GM19351 (cell line): ENCODE data around the gene ATP6V0C.

Experiments
- ATAC-seq: cut with Tn5 transposase; IDR thresholded peaks from one replicate; pipeline ENCODE4 v1.9.1; 2021; ENCODE audit warnings: mild to moderate bottlenecking, moderate library complexity; ENCODE audit not compliant: unreplicated experiment

Gene ATP6V0C

DNA sequence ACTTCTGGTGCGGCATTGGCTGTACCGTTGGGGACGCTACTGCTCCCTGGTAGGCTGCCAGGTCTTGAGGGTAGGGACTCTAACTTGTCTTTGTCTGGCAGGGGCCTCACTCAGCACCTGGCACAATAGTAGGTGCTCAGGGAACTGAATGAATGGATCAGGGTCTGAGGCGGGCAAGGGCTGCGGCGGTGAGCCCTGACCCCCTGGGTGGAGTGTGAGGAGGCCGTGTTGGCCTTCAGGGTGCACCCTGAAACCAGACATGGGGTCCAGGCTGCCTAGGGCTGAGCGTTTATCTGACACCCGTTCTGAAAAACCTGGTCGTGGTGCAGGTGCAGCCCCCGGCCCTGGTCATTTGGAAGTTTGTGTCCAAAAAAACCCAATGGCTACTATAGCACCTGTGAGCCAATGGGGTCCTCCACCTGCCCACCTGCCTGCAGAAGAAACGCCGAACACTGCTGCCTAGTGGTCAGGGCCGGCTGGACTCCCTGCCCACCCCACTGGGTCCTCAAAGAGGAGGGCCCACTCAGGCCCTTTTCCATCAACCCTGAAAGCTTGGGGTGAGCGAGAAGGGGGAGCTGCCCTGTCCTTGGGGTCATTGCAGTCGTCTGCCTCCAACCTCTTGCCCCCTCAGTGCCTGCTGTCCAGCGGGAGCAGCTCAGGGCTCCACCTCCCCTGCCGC, 4.9 kb upstream of the ATP6V0C start:
- no peak for ATAC-seq

DNA sequence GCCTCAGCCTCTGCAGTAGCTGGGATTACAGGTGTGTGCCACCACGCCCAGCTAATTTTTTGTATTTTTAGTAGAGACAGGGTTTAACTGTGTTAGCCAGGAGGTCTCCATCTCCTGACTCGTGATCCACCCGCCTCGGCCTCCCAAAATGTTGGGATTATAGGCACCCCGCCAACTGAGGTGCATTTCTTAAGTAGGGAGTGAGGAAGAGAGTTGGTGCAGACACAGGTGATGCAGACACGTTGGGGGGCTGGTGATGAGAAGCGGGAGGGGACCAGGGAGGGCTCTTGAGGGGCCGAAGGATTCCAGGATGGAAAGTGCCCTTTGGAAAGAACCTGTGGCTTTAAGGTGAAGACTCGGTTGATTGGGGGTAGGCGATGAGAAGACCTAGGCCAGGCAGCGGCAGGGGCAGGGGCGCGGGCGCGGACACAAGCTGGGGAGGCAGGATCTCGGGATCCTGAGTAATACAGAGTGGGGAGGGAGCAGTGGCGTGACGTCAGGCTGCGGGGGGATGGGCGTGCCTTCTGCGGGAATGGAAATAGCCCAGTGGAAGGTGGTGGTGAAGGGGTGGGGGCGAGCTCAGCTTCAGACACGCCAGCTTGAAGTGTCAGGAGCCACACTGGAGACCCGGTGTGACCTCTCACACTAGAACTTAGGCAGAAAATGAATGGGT, 2.5 kb upstream of the ATP6V0C start:
- ATAC-seq, result no peak

DNA sequence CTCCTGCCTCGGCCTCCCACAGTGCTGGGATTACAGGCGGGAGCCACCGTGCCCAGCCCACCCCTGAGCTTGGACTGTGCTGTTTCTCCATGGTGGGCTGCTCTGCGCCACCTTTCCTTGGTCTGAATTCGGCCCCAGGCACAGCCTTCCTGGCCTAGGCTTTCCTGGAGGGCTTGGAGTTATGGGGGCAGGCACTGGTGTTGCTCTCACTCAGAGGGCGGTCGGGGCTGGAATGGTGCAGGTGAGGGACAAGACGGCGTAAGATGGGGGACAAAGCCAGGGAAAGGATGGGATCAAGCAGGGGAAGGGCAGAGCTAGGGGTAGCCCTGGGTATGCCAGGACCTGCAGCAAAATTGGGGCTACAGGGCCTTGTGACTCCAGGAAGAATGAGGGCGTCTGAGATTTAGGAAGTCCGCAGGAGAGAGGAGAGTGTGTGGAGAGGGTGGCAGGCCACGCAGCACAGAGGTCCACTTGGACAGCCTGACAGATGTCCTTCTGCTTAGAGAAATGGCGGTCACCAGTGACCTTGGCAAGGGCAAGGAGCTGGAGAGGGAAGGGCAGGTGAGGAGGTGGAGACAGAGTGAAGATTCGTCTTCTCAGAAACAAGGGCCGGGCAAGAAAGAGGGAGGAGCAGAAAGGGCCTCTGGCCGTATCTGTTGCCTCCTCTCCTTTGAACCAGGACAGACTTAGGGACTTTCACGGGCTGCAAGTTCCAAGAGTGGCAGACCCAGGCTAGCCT, 1.6 kb upstream of the ATP6V0C start:
- ATAC-seq, result no peak

- ATAC-seq, result no peak
Observed at GRCh38 chr16:2512735-2513404, 882 bp upstream of the ATP6V0C start.

DNA sequence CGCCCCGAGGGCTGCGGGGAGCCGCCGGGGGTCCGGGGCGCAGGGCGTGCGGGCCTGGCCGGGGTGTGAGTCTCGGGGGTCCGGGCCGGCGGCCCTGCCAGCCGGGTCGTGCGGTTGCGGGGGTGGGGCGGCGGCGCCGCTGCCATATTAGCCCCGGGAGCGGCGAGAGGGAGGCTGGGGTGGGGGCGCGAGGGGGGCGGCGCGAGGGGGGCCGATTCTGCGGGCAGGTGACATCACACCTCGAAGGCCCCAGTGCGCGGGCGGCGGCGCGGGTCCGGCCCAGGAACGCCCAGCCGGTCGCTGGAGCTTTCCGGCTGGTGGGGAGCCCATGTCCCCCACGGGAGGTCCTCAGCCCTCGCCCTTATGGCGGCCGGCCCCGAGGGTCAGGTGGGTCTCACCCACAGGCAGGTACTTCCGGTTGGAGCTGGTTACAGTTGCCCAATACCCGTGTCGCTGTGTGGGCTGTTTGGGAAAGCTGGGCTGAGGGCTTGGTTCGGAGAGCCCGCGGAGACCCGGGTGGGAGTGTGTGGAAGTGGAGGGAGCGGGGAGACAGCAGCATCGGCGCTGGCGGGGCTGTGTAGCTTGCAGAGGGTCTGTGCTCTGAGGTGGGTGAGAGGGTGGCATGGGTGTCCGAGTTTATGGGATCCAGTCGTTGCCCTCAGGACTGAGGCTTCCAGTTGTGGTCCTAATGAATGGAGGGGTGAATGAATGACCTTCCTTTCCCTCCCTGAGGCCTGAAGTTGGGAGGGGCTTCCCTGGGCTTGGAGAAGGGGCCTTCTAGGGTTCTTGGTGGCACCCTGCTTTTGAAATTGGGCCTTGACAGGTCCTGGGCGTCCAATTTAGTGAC, 804 bp downstream of the ATP6V0C start:
- ATAC-seq, result no peak

- ATAC-seq, result no peak
Observed at GRCh38 chr16:2515180-2515851, 1.6 kb downstream of the ATP6V0C start.

GRCh38 chr16:2516391-2517240, 2.9 kb downstream of the ATP6V0C start:
- no peak for ATAC-seq

DNA sequence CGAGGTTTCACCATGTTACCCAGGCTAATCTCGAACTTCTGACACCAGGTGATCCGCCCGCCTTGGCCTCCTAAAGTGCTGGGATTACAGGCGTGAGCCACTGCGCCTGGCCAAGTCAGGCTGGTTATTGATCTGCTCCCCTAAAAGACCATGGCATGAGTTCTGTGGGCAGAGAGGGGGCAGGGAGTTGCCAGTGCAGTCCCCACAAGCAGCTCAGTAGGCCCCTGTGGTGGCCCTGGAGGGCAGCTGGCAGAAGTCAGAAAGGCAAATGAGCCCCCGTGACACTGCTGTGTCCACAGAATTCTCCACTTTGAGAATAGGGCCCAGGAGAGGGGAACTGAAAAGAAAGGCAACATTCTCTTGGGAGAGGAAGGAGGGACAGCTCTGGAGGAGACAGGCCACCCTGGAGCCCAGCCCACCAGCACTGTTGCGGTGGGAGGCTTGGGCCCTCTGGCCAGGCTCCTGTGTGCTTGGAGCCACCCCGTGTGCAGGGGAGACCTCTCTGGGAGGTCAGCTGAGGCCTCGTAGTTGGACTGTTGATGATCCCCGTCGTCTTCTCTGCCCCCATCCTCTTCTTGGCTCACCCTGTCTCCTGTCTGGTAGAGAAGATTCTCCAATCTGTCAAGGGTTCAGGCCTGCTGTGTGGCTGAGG, 4.3 kb downstream of the ATP6V0C start:
- no peak for ATAC-seq

DNA sequence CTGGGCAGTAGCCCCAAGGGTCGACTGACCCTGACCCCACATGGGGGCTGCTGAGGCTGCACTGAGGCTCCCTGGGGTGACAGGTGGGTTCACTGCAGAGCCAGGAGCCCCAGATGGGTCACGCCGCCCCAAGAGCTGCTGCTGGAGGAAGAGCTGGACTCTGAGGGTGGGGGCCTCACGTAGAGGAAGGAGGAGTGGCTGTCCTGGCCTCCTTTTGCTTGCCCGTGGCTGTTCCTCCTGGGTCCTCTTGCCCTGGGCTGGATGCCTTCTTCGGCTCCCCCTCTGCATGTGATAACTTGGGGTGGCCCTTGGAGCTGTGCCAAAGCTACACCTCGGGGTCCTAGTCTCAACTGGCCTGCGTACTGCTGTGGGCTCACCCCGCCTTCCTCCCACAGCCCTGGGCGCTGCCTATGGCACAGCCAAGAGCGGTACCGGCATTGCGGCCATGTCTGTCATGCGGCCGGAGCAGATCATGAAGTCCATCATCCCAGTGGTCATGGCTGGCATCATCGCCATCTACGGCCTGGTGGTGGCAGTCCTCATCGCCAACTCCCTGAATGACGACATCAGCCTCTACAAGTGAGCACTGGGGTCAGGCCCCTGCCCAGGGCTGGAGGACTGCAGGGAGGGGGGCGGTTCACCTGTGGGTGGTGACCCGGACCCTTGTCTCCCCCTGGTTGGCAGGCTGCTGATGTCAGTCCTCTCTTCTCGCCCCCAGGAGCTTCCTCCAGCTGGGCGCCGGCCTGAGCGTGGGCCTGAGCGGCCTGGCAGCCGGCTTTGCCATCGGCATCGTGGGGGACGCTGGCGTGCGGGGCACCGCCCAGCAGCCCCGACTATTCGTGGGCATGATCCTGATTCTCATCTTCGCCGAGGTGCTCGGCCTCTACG, 5.3 kb downstream of the ATP6V0C start:
- ATAC-seq, result no peak

DNA sequence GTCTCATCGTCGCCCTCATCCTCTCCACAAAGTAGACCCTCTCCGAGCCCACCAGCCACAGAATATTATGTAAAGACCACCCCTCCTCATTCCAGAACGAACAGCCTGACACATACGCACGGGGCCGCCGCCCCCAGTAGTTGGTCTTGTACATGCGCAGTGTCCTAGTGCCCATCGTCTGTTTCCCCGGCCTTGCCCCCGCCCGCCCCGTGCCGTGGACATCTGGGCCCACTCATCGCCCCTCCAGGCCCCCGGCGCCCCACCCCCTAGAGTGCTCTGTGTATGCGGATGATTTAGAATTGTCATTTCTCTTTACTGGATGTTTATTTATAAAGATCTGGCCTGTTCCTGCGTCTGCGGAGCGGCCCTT, 5.9 kb downstream of the ATP6V0C start:
- ATAC-seq, result no peak

GRCh38 chr16:2520097-2520783, 6.5 kb downstream of the ATP6V0C start, which contains the start of gene AMDHD2:
Gene AMDHD2, plus strand, starts transcription at chr16:2520371. Its CDS starts 88 bp downstream, at chr16:2520459.
- ATAC-seq, result no peak

GRCh38 chr16:2520784-2521531, 7.2 kb downstream of the ATP6V0C start:
- no peak for ATAC-seq

DNA sequence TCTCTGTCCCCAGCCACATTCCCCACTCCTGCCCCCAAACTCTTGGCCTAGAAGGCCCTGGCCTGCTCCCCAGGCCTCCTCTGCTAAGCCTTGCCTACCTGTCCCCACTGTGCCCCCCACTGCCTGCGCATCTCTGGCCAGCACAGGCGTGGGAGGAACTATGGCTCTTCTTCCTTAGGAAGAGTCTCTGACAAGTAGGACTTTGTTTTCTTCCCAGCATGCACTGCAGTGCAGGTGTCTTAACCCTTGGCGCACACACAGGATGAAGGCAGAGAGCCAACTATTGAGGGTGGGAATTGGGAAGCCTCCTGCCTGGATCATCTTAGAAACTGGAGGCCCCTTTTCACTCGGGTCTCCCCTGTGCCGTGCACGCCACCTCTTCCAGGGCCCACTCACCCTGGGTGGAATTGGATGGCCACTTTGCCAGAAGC, 10.1 kb downstream of the ATP6V0C start:
- ATAC-seq, result no peak

- ATAC-seq, result no peak
Observed at GRCh38 chr16:2524339-2524938, 10.7 kb downstream of the ATP6V0C start.

GRCh38 chr16:2526135-2526534, 12.4 kb downstream of the ATP6V0C start:
- ATAC-seq, result no peak
